ENCODE results near the gene SFXN3.

The SFXN3 gene

GRCh38 chr10:101040851-101041250, 9.8 kb downstream of the SFXN3 start:
- TF ChIP-seq YY1 (IDR thresholded peaks at IDR 0.05; ENCODE audit: low read depth) = no peak
- no peak for TF ChIP-seq RAD21 (IDR thresholded peaks at IDR 0.05; ENCODE audit: low read depth)
- no peak for TF ChIP-seq FOXM1 (IDR thresholded peaks at IDR 0.05; ENCODE audit: borderline replicate concordance, low read depth)
- TF ChIP-seq USF1 (IDR thresholded peaks at IDR 0.05) = no peak
- no peak for TF ChIP-seq CREB1 (IDR thresholded peaks at IDR 0.05; ENCODE audit: low read depth)
- TF ChIP-seq TCF12 (IDR thresholded peaks at IDR 0.05; ENCODE audit: low read depth) = no peak
- TF ChIP-seq EGR1 (IDR thresholded peaks at IDR 0.05) = no peak
- TF ChIP-seq ZBTB7A (IDR thresholded peaks at IDR 0.05; ENCODE audit: low read depth) = no peak
- no peak for TF ChIP-seq EP300 (IDR thresholded peaks at IDR 0.05; ENCODE audit: borderline replicate concordance)
- TF ChIP-seq MAX (IDR thresholded peaks at IDR 0.05) = no peak
- TF ChIP-seq REST (IDR thresholded peaks at IDR 0.05; ENCODE audit: low read depth) = no peak
- TF ChIP-seq NFIC (IDR thresholded peaks at IDR 0.05) = no peak
- TF ChIP-seq CEBPB (IDR thresholded peaks at IDR 0.05) = no peak
- no peak for TF ChIP-seq TEAD4 (IDR thresholded peaks at IDR 0.05)
- no peak for TF ChIP-seq TAF1 (IDR thresholded peaks at IDR 0.05; ENCODE audit: low read depth)

- TF ChIP-seq EP300 (IDR thresholded peaks at IDR 0.05; ENCODE audit: borderline replicate concordance) (no peak), YY1 (IDR thresholded peaks at IDR 0.05; ENCODE audit: low read depth) (no peak), TCF12 (IDR thresholded peaks at IDR 0.05; ENCODE audit: low read depth) (no peak), FOXM1 (IDR thresholded peaks at IDR 0.05; ENCODE audit: borderline replicate concordance, low read depth) (no peak), RAD21 (IDR thresholded peaks at IDR 0.05; ENCODE audit: low read depth) (peak; percentile 94)
Measured at GRCh38 chr10:101041252-101041761, 10.3 kb downstream of the SFXN3 start.

GRCh38 chr10:101042118-101042517, 11.1 kb downstream of the SFXN3 start:
- TF ChIP-seq USF1 (IDR thresholded peaks at IDR 0.05) (no peak), RAD21 (IDR thresholded peaks at IDR 0.05; ENCODE audit: low read depth) (no peak), NFIC (IDR thresholded peaks at IDR 0.05) (no peak), TAF1 (IDR thresholded peaks at IDR 0.05; ENCODE audit: low read depth) (no peak), CEBPB (IDR thresholded peaks at IDR 0.05) (no peak), YY1 (IDR thresholded peaks at IDR 0.05; ENCODE audit: low read depth) (no peak)

- no peak for TF ChIP-seq NFIC (IDR thresholded peaks at IDR 0.05)
- TF ChIP-seq MAX (IDR thresholded peaks at IDR 0.05) = peak; percentile 18; the same call in 1 of the 2 replicates
- TF ChIP-seq EP300 (IDR thresholded peaks at IDR 0.05; ENCODE audit: borderline replicate concordance) = no peak
- TF ChIP-seq TEAD4 (IDR thresholded peaks at IDR 0.05) = 0 out of 2 replicates have a peak, but pooled peaks have one; percentile 46
- no peak for TF ChIP-seq CREB1 (IDR thresholded peaks at IDR 0.05; ENCODE audit: low read depth)
- peak; percentile 65 for TF ChIP-seq TAF1 (IDR thresholded peaks at IDR 0.05; ENCODE audit: low read depth)
- TF ChIP-seq EGR1 (IDR thresholded peaks at IDR 0.05) = no peak
Measured at GRCh38 chr10:101042667-101043362, 11.8 kb downstream of the SFXN3 start.

GRCh38 chr10:101043363-101043707, 12.3 kb downstream of the SFXN3 start:
- TF ChIP-seq REST (IDR thresholded peaks at IDR 0.05; ENCODE audit: low read depth) (no peak), ZBTB7A (IDR thresholded peaks at IDR 0.05; ENCODE audit: low read depth) (no peak), CREB1 (IDR thresholded peaks at IDR 0.05; ENCODE audit: low read depth) (no peak), USF1 (IDR thresholded peaks at IDR 0.05) (no peak), CEBPB (IDR thresholded peaks at IDR 0.05) (no peak), RAD21 (IDR thresholded peaks at IDR 0.05; ENCODE audit: low read depth) (no peak), FOXM1 (IDR thresholded peaks at IDR 0.05; ENCODE audit: borderline replicate concordance, low read depth) (no peak), EP300 (IDR thresholded peaks at IDR 0.05; ENCODE audit: borderline replicate concordance) (no peak), TCF12 (IDR thresholded peaks at IDR 0.05; ENCODE audit: low read depth) (no peak), TEAD4 (IDR thresholded peaks at IDR 0.05) (no peak), MAX (IDR thresholded peaks at IDR 0.05) (no peak), YY1 (IDR thresholded peaks at IDR 0.05; ENCODE audit: low read depth) (no peak)
